ENCODE data around the gene CISD3.

GRCh38 chr17:38690386-38690785 is 39.8 kb upstream of the CISD3 start:
- TF ChIP-seq ZBTB17 (tag by site-specific recombination; IDR thresholded peaks at IDR 0.05) (no peak), ZSCAN18 (tag by site-specific recombination; IDR thresholded peaks at IDR 0.05) (no peak), PATZ1 (tag by site-specific recombination; IDR thresholded peaks at IDR 0.05) (no peak)

Measured in HEK293 (cell line).